GM12878 (cell line): ENCODE measurements around the gene FXYD1. TPM values are rescaled to one million over a fixed set of nuclear protein-coding genes. Genes with fewer than 3 reads are reported as not detected.

Source experiments
- ATAC-seq: fragments of 200-7000 bp; cut with Tn5 transposase; 3 replicates; pipeline ENCODE4 v1.9.1; 2020; ENCODE audit warnings: mild to moderate bottlenecking, moderate library complexity
- BruUV-seq: library from RNA; stranded (reverse); fragments of 400-500 nt; replicated peaks from 2 replicates; lab custom pipeline; 2021; lab: Mats Ljungman, UMichigan
- CTCF ChIA-PET: fragments of 300-600 bp; sonication (Branson Sonifier 250); formaldehyde crosslinking; extraction: SDS; loops from one replicate; lab custom pipeline; 2021; ENCODE audit warnings: inconsistent platforms; lab: Yijun Ruan, JAX
- POLR2A ChIA-PET: fragments of 350-600 bp; formaldehyde crosslinking; extraction: SDS; loops from one replicate; lab custom pipeline; 2021; ENCODE audit warnings: inconsistent platforms; lab: Charles Lee
- RAD21 ChIA-PET: fragments of 300-600 bp; sonication (Branson Sonifier 250); formaldehyde crosslinking; loops from one replicate; lab custom pipeline; 2023; ENCODE audit warnings: antibody characterized with exemption; ENCODE audit not compliant: unreplicated experiment; lab: Charles Lee
- SMC1A ChIA-PET: fragments of 300-600 bp; sonication (Branson Sonifier 250); formaldehyde crosslinking; loops from one replicate; lab custom pipeline; 2023; ENCODE audit not compliant: unreplicated experiment, uncharacterized antibody; lab: Charles Lee
- DNase-seq: peaks from one replicate; pipeline ENCODE4 v3.0.0-alpha.2; 2011; ENCODE audit warnings: low read depth, low spot score
- FAIRE-seq: peaks from 3 replicates; lab custom pipeline; 2011; peaks lifted over from hg19 to GRCh38; lab: Jason Lieb, UNC
- H2AFZ ChIP-seq: 2 replicates; pipeline ENCODE4 v1.6.0; 2011; ENCODE audit warnings: low read depth, low read length, control low read depth; ENCODE audit not compliant: control insufficient read depth
- H3K27ac ChIP-seq: 2 replicates; pipeline ENCODE4 v1.5.1; 2011; ENCODE audit warnings: control low read depth; ENCODE audit not compliant: control insufficient read depth, insufficient read depth
- H3K27me3 ChIP-seq, 2 experiments: replicated peaks in 1 of 2; 2 replicates each; pipeline versions ENCODE4 v1.6.0 to v1.6.1; 2011; ENCODE audit warnings: low read length in 1 of 2; ENCODE audit not compliant: control insufficient read depth in 2 of 2, insufficient read depth in 2 of 2
- H3K36me3 ChIP-seq, 2 experiments: 2 replicates each; pipeline ENCODE4 v1.5.1; 2011; ENCODE audit warnings: low read length in 1 of 2; ENCODE audit not compliant: control insufficient read depth in 2 of 2, insufficient read depth in 2 of 2
- H3K4me1 ChIP-seq: 2 replicates; pipeline ENCODE4 v1.6.1; 2011; ENCODE audit warnings: mild to moderate bottlenecking, low read length, moderate library complexity, mixed read lengths; ENCODE audit not compliant: control insufficient read depth, insufficient read depth
- H3K4me2 ChIP-seq: 2 replicates; pipeline ENCODE4 v1.6.0; 2011; ENCODE audit warnings: control low read depth; ENCODE audit not compliant: control insufficient read depth, insufficient read depth
- H3K4me3 ChIP-seq: fragments of 200-600 bp; sonication (generic); 2 replicates; pipeline ENCODE4 v1.5.1; 2016
- H3K79me2 ChIP-seq: 2 replicates; pipeline ENCODE4 v1.6.0; 2011; ENCODE audit warnings: low read length; ENCODE audit not compliant: control insufficient read depth, insufficient read depth
- H3K9ac ChIP-seq: 2 replicates; pipeline ENCODE4 v1.8.0; 2011; ENCODE audit warnings: low read length, control low read depth, mixed read lengths; ENCODE audit not compliant: control insufficient read depth, insufficient read depth
- H3K9me3 ChIP-seq: replicated peaks from 3 replicates; pipeline ENCODE4 v1.5.1; 2011; ENCODE audit warnings: mild to moderate bottlenecking, low read length; ENCODE audit not compliant: control insufficient read depth, insufficient read depth
- H4K20me1 ChIP-seq: 2 replicates; pipeline ENCODE4 v1.6.0; 2011; ENCODE audit not compliant: control insufficient read depth, insufficient read depth
- CEBPB ChIP-seq, 2 experiments: fragments of 150-350 bp in 1 of 2; IDR thresholded peaks; 2 replicates each; pipeline ENCODE4 v1.6.1; 2012 to 2014; ENCODE audit warnings: low read depth in 2 of 2, low read length in 2 of 2, borderline replicate concordance in 1 of 2, inconsistent platforms in 1 of 2
- E4F1 ChIP-seq: fragments of 450-650 bp; IDR thresholded peaks from 2 replicates; pipeline ENCODE4 v1.6.1; 2018; ENCODE audit warnings: borderline replicate concordance, mild to moderate bottlenecking; ENCODE audit not compliant: partially characterized antibody
- EED ChIP-seq: sonication (generic); IDR thresholded peaks from 2 replicates; pipeline ENCODE4 v1.6.1; 2016; ENCODE audit warnings: antibody characterized with exemption, low read depth
- ESRRA ChIP-seq: IDR thresholded peaks from 2 replicates; pipeline ENCODE4 v1.6.1; 2012; ENCODE audit warnings: mild to moderate bottlenecking, low read length, improper control_type of control experiment
- EZH2 ChIP-seq: IDR thresholded peaks from 2 replicates; pipeline ENCODE4 v1.6.1; 2012; ENCODE audit warnings: low read depth, mild to moderate bottlenecking, control low read depth, inconsistent platforms, low read length, borderline replicate concordance; ENCODE audit not compliant: control insufficient read depth
- HDAC6 ChIP-seq: fragments of 200-600 bp; sonication (generic); IDR thresholded peaks from one replicate; pipeline ENCODE4 v1.8.0; 2017; ENCODE audit warnings: antibody characterized with exemption; ENCODE audit not compliant: unreplicated experiment
- IKZF2 ChIP-seq, 2 experiments: fragments of 450-650 bp; IDR thresholded peaks; 2 replicates each; pipeline ENCODE4 v1.6.1; 2017; ENCODE audit warnings: mild to moderate bottlenecking in 2 of 2, moderate library complexity in 2 of 2
- IRF3 ChIP-seq: fragments of 450-650 bp; IDR thresholded peaks from 2 replicates; pipeline ENCODE4 v1.6.1; 2014; ENCODE audit warnings: mild to moderate bottlenecking
- NR2C2 ChIP-seq: IDR thresholded peaks from 2 replicates; pipeline ENCODE4 v1.6.1; 2011; ENCODE audit warnings: borderline replicate concordance, low read depth; ENCODE audit not compliant: control insufficient read depth, insufficient read length
- PBX3 ChIP-seq: IDR thresholded peaks from 2 replicates; pipeline ENCODE4 v1.6.1; 2011; ENCODE audit warnings: mild to moderate bottlenecking, low read depth, low read length, moderate library complexity; ENCODE audit not compliant: insufficient replicate concordance
- PML ChIP-seq: IDR thresholded peaks from 2 replicates; pipeline ENCODE4 v1.6.1; 2012; ENCODE audit warnings: low read length, inconsistent platforms
- POLR2AphosphoS2 ChIP-seq: IDR thresholded peaks from 2 replicates; pipeline ENCODE4 v1.6.1; 2011; ENCODE audit warnings: low read depth, mild to moderate bottlenecking, low read length, improper control_type of control experiment, moderate library complexity
- REST ChIP-seq: IDR thresholded peaks from 2 replicates; pipeline ENCODE4 v1.6.1; 2012; ENCODE audit warnings: mild to moderate bottlenecking, low read depth, low read length
- SIN3A ChIP-seq: IDR thresholded peaks from 2 replicates; pipeline ENCODE4 v1.6.1; 2012; ENCODE audit warnings: low read depth, low read length, improper control_type of control experiment
- WGBS: methylation state at CpG from one replicate; pipeline ENCODE4 v1.1.6; 2016; ENCODE audit warnings: low lambda C conversion rate; ENCODE audit not compliant: insufficient replicate concordance, insufficient coverage; ENCODE audit errors: missing lambda C conversion rate; 5-methylcytosine and 5-hydroxymethylcytosine counted together
- in situ Hi-C: fragments of 300-500 bp; cut with MboI; formaldehyde crosslinking; loops from 9 replicates; pipeline ENCODE4 v1.14.3; 2018; ENCODE audit warnings: mixed read lengths
- intact Hi-C: fragments of 100-400 bp; cut with micrococcal nuclease; formaldehyde crosslinking; loops from one replicate; pipeline ENCODE4 v1.14.2; 2022; ENCODE audit not compliant: unreplicated experiment
- polyA plus RNA-seq, 11 experiments: library from polyadenylated mRNA; depleted of rRNA in 4 of 11; unstranded in 6 of 11; stranded (reverse) in 5 of 11; fragments of >200 nt; fragmentation: Nextera tagmentation in 4 of 11; fragmentation: Illumina TruSeq in 1 of 11; extraction: Ambion mirVana in 4 of 11; extraction: Trizol in 1 of 11; gene quantifications; 1 replicate in 1 of 11; 2 replicates in 10 of 11; pipeline versions ENCODE4 v1.2.1 to v1.2.3, GENCODE V29; 2011 to 2016; ENCODE audit warnings: inconsistent platforms in 2 of 11, missing spikeins in 2 of 11, low read depth in 1 of 11
- total RNA-seq, 4 experiments: library from RNA; depleted of rRNA in 3 of 4; stranded (reverse); fragments of >200 nt in 3 of 4; fragmentation: Illumina TruSeq in 1 of 4; extraction: Trizol in 1 of 4; gene quantifications; 2 replicates each; pipeline versions ENCODE4 v1.2.1 to v1.2.3, GENCODE V29; 2013 to 2021

The FXYD1 gene
- total and polyA plus RNA-seq, 10 of the 15 experiments (the other 5 are each of a cell fraction or from before 2014, with no cell fraction given) = 0.34 to 1.2 (median 0.49) TPM; not detected in 4

- ChIA-PET RAD21 (no interaction called here), CTCF (interaction anchor here (0.7 to 1.5 kb wide), 2 partner anchors 9 to 10 kb away, joined by 3 to 5 read pairs; no protein-coding TSS in a partner anchor), POLR2A (no interaction called here), SMC1A (no interaction called here)
- H3K79me2 ChIP-seq = peaks cover 17% of the 10 kb centered on the region
- ATAC-seq (no peak), FAIRE-seq (no peak), DNase-seq (no peak)
- no peak overlapping the region for H3K27ac ChIP-seq
- no peak overlapping the region for H3K4me2 ChIP-seq
- in situ Hi-C loops = no loop called here
- 70% methylated on average over 19 of the region's 20 CpGs for WGBS
- intact Hi-C loops = no loop called here
- H3K36me3 ChIP-seq = no peaks in the 10 kb centered on the region
- no peaks in the 10 kb centered on the region for H3K9me3 ChIP-seq
- H4K20me1 ChIP-seq = no peaks in the 10 kb centered on the region
- peaks cover 3% of the 10 kb centered on the region for H3K4me1 ChIP-seq
- peaks cover 0 to 3% of the 10 kb centered on the region in 2 experiments; a peak in 1 of 4 replicates for H3K27me3 ChIP-seq
- no peak overlapping the region for H2AFZ ChIP-seq
- no peak overlapping the region for H3K9ac ChIP-seq
- no peak overlapping the region for H3K4me3 ChIP-seq
- no TSS peak for BruUV-seq
- TF ChIP-seq PBX3 = no peak
- no peak for TF ChIP-seq IRF3
- TF ChIP-seq EED = no peak
- TF ChIP-seq E4F1 = no peak
- no peak for TF ChIP-seq HDAC6
- TF ChIP-seq REST = no peak
- no peak for TF ChIP-seq POLR2AphosphoS2
- no peak for TF ChIP-seq NR2C2
- no peak for TF ChIP-seq EZH2
- TF ChIP-seq ESRRA = no peak
- no peak for TF ChIP-seq CEBPB (IDR thresholded peaks at IDR 0.05; ENCODE audit: borderline replicate concordance in 1 of 2, low read depth in 2 of 2, low read length in 2 of 2)
- no peak for TF ChIP-seq PML
- TF ChIP-seq SIN3A = no peak
- no peak for TF ChIP-seq IKZF2 (IDR thresholded peaks at IDR 0.05)
Measured at GRCh38 chr19:35151273-35152065, 12.8 kb downstream of the FXYD1 start.
